ENCODE measurements around the gene GPR137. TPM values are rescaled to one million over a fixed set of nuclear protein-coding genes. Genes with fewer than 3 reads are reported as not detected.
"Not testable (repeated sequence)": the region's sequence is repeated elsewhere in the genome, so short reads cannot be mapped to it uniquely, and the experiment has no call there.

The GPR137 gene
- polyA plus RNA-seq, 3 donors from 2014 or later, result 6.9 to 11.6 (median 7.4) TPM

- Mint-ChIP-seq H3K4me1 (peaks cover 25 to 30% of the 10 kb centered on the region in 2 donors), H3K27me3 (ENCODE audit: low read depth in 3 of 3) (peaks cover 29 to 41% (median 40%) of the 10 kb centered on the region in 3 donors), H3K36me3 (no peaks in the 10 kb centered on the region), H3K9me3 (no peaks in the 10 kb centered on the region), H3K4me3 (peak within 1 kb of the TSS; percentile 65 to 80 (median 72)), H3K27ac (peak within 1 kb of the TSS in 5 of 6 donors; percentile 77 to 87 (median 80))
- peak in 1 of 3 donors; percentile 12 for DNase-seq
Measured at GRCh38 chr11:64299847-64300648, 14.4 kb downstream of the GPR137 start, which contains the start of gene CATSPERZ. CATSPERZ (plus strand) TSS chr11:64300358; CDS start chr11:64300411, 53 bp downstream.

DNA sequence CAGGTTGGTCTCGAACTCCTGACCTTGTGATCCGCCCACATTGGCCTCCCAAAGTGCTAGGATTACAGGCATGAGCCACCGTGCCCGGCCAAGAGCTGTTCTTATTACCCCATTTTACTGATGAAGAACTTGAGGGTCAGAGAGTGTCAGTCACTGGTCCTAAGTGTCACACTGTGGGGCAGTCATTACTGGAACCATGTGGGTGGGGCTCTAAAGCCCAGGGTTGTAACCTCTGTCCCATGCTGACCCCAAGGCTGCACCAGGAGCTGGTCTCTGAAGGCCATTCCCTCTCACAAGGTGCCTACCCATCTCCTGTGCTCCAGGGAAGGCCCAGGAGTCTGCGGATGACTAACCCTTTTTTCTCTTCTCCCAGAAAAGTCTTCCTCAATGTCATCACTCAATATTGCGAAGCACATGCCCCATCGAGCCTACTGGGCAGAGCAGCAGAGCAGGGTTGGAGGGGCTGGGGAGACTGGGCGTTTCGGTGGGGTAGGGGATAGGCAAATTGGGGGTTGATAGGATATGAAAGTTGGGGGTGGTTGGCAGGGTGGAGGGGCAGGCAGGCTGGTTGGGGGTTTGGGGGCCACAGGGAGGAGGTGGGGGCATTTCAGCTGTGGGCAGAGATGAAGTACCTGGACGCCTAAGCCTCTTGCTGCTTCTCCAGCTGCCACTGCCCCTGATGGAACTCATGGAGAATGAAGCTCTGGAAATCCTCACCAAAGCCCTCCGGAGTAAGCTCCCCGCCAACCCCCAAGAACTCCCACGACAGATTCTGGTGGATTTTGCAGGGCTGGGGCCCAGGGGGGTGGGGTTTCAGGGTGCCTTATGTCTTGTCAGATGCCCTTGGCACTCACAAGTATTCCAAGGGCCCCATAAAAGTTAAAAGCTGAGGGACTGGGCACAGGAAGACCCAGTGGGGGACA lies 17.7 kb downstream of the GPR137 start:
- H3K4me1 Mint-ChIP-seq, result peaks cover 38 to 46% of the 10 kb centered on the region in 2 donors
- no peaks in the 10 kb centered on the region for H3K9me3 Mint-ChIP-seq
- DNase-seq, result no peak
- H3K27me3 Mint-ChIP-seq (ENCODE audit: low read depth in 3 of 3), result peaks cover 20 to 34% (median 22%) of the 10 kb centered on the region in 3 donors
- H3K36me3 Mint-ChIP-seq, result peaks cover 0 to 4% (median 0%) of the 10 kb centered on the region in 3 donors
- peak overlapping the region in 4 of 6 donors; percentile 97 to 99 (median 98) for H3K27ac Mint-ChIP-seq
- no peak overlapping the region for H3K4me3 Mint-ChIP-seq

DNA sequence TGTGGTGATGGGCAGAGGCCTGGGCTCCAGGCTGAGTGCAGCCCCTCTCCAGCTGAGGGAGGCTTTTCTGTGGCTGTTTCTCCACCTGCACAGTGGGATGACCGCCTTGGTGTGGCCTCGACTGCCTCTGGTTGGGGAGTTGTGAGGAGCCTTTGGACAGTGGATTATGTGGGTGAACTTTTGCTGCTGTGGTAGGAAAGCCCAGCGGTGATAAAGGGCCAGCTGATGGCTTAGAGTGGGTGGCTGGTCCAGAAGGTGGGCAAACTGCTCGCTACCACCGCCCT lies 18.3 kb downstream of the GPR137 start:
- peaks cover 0 to 4% (median 0%) of the 10 kb centered on the region in 3 donors for H3K36me3 Mint-ChIP-seq
- peak overlapping the region; percentile 90 to 98 (median 94) for H3K4me3 Mint-ChIP-seq
- H3K4me1 Mint-ChIP-seq, result peaks cover 38 to 46% of the 10 kb centered on the region in 2 donors
- H3K27me3 Mint-ChIP-seq (ENCODE audit: low read depth in 3 of 3), result peaks cover 19 to 34% (median 19%) of the 10 kb centered on the region in 3 donors
- peak overlapping the region; percentile 91 to 99 (median 98) for H3K27ac Mint-ChIP-seq
- DNase-seq, result no peak
- H3K9me3 Mint-ChIP-seq, result no peaks in the 10 kb centered on the region

DNA sequence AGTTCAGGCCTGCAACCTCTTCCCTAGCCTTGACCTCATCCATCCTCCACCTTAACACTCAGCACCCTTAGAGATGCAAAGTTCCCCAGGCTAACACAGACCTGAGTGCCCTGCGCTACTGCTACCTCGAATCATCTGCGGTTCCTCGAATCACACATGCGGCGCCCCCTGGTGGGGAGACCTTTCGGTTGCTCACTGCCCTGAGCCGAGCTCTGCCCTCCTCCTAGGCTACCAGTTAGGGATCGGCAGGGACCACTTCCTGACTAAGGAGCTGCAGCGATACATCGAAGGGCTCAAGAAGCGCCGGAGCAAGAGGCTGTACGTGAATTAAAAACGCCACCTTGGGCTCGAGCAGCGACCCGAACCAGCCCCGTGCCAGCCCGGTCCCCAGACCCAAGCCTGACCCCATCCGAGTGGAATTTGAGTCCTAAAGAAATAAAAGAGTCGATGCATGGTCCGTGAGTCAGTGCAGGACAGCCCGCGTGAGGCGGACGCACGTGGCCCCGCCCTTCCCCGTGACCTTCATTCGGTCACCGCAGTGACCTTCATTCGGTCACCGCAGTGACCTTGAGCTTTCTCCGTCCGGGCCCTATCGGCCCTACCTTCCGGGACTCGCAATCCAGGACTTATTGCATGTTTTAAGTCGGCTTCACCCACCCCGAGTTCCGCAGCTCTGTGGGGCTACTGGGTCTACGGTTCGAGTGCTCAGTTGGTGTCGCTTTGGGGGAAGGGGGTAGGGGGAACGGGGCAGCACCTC lies 18.8 kb downstream of the GPR137 start:
- Mint-ChIP-seq H3K36me3 (peaks cover 0 to 4% (median 0%) of the 10 kb centered on the region in 3 donors), H3K9me3 (no peaks in the 10 kb centered on the region), H3K27ac (peak overlapping the region; percentile 91 to 99 (median 98)), H3K4me1 (peaks cover 38 to 45% of the 10 kb centered on the region in 2 donors), H3K27me3 (ENCODE audit: low read depth in 3 of 3) (peaks cover 18 to 34% (median 18%) of the 10 kb centered on the region in 3 donors), H3K4me3 (peak overlapping the region; percentile 90 to 98 (median 94))
- DNase-seq, result peak; percentile 89 to 90 (median 90)

DNA sequence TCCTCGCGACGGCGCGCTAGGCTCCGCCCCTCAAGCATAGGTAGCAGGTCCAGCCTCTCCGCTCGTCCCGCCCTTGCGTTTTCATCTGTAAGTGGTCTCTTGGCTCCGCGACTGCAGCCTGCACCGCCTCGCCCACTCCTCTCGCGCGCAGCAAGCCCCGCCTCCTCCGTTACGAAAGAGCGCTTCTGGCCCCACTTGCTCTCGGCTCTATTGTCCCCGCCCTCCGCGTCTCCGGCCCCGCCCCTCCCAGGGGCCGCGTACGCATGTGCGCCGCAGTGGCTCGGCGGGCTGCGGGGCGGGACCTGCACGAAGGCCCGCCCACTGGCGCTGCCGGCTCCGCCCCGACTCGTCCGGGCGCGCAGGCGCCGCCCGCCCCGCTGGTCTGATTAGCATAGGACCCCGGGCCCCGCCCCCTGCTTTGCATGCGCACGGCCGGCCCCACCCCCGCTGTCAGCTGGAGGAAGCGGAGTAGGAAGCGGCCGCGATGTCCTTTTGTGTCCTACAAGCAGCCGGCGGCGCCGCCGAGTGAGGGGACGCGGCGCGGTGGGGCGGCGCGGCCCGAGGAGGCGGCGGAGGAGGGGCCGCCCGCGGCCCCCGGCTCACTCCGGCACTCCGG lies 19.5 kb downstream of the GPR137 start, which contains the start of gene ESRRA:
ESRRA (plus strand) TSS at position 450 of the 616 bp plus-strand sequence. CDS start 1,656 bp downstream, outside the sequence.
- Mint-ChIP-seq H3K4me1 (peaks cover 37 to 38% of the 10 kb centered on the region in 2 donors), H3K4me3 (peak within 1 kb of the TSS; percentile 94 to 98 (median 95)), H3K36me3 (peaks cover 0 to 4% (median 0%) of the 10 kb centered on the region in 3 donors), H3K27me3 (ENCODE audit: low read depth in 3 of 3) (peaks cover 13 to 28% (median 16%) of the 10 kb centered on the region in 3 donors), H3K9me3 (no peaks in the 10 kb centered on the region), H3K27ac (peak within 1 kb of the TSS; percentile 93 to 99 (median 98))
- DNase-seq, result peak; percentile 99

DNA sequence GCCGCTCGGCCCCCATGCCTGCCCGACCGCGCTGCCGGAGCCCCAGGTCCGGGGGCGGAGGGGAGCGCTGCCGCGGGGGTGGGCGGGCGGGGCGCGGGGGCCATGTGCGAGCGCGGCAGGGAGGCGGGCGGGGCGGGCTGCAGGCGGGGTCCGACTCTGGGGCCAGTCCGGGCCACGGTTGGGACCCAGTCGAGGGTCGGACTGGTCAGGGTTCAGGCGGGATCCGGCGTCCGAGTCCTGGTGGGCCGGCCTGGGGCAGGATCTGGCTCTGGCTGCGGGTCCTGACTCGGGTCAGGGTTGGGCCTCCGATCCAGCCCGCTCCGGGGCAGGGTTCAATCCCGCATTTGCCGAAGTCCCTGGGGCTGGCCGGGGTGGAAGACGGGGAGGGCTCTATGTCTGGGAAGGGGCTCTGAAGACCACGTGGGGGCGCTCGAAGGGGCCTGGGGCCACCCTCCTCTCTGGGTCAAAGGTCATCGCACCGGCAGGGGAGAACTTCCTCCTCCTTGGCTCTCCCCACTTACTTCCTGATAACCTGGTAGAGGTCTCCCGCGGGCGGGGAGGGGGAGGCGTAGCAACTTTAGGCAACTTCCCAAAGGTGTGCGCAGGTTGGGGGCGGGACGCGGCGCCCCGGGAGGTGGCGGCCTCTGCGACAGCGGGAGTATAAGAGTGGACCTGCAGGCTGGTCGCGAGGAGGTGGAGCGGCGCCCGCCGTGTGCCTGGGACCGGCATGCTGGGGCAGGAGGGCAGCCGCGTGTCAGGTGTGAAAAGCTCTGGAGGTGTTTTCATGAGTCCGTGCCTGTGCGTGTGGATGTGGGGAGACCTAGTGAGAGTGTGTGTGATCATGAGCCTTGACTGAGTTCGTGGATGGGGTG lies 20.3 kb downstream of the GPR137 start:
- peak; percentile 59 to 62 (median 60) for DNase-seq
- peak overlapping the region; percentile 91 to 98 (median 94) for H3K4me3 Mint-ChIP-seq
- H3K9me3 Mint-ChIP-seq, result no peaks in the 10 kb centered on the region
- peak overlapping the region; percentile 93 to 98 (median 94) for H3K27ac Mint-ChIP-seq
- peaks cover 32 to 34% of the 10 kb centered on the region in 2 donors for H3K4me1 Mint-ChIP-seq
- H3K36me3 Mint-ChIP-seq, result peaks cover 0 to 4% (median 0%) of the 10 kb centered on the region in 3 donors
- peaks cover 7 to 21% (median 11%) of the 10 kb centered on the region in 3 donors for H3K27me3 Mint-ChIP-seq (ENCODE audit: low read depth in 3 of 3)

DNA sequence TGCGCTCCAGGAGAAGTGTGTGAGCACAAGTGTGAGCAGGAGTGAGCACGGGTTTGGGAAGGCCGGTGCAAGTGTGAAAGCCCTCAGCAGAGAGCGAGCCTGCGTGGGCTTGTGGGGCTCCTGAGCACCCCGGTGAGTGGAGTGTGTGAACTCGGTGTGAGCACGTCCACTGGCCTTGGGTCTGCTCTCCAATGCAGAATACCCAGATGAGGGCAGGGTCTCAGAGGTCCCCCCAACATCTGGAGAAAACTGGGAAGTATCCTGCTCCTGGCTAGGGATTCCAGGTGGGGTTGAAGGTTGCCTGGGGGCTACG lies 20.9 kb downstream of the GPR137 start:
- Mint-ChIP-seq H3K4me1 (peaks cover 30 to 33% of the 10 kb centered on the region in 2 donors), H3K9me3 (no peaks in the 10 kb centered on the region), H3K27ac (peak overlapping the region; percentile 93 to 98 (median 94)), H3K36me3 (peaks cover 0 to 4% (median 0%) of the 10 kb centered on the region in 3 donors), H3K4me3 (peak overlapping the region; percentile 91 to 98 (median 94)), H3K27me3 (ENCODE audit: low read depth in 3 of 3) (peaks cover 7 to 15% (median 10%) of the 10 kb centered on the region in 3 donors)
- no peak for DNase-seq

GRCh38 chr11:64306876-64307622 lies 21.4 kb downstream of the GPR137 start:
- Mint-ChIP-seq H3K4me1 (peaks cover 30 to 33% of the 10 kb centered on the region in 2 donors), H3K27ac (peak overlapping the region in 5 of 6 donors; percentile 93 to 97 (median 93)), H3K4me3 (peak overlapping the region; percentile 91 to 98 (median 94)), H3K9me3 (no peaks in the 10 kb centered on the region), H3K36me3 (peaks cover 0 to 4% (median 0%) of the 10 kb centered on the region in 3 donors), H3K27me3 (ENCODE audit: low read depth in 3 of 3) (peaks cover 5 to 10% (median 10%) of the 10 kb centered on the region in 3 donors)
- DNase-seq, result no peak

DNA sequence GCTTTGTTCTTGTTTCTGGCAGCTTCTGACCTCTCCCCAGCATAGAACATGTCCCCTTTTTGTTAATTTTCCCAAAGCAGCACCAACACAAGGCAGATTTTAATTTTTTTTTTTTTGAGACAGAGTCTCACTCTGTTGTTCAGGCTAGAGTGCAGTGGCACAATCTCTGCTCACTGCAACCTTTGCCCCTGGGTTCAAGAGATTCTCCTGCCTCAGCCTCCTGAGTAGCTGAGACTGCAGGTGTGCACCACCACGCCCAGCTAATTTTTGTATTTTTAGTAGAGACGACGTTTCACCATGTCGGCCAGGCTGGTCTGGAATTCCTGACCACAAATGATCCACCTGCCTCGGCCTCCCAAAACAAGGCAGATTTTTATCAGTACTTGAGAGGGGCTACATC lies 22.1 kb downstream of the GPR137 start:
- DNase-seq; H3K9me3 Mint-ChIP-seq; H3K27me3 Mint-ChIP-seq (ENCODE audit: low read depth in 3 of 3); H3K36me3 Mint-ChIP-seq: not testable (repeated sequence)
- Mint-ChIP-seq H3K27ac (peak overlapping the region; percentile 6 to 69 (median 54)), H3K4me1 (peaks cover 34 to 37% of the 10 kb centered on the region in 2 donors), H3K4me3 (peak overlapping the region; percentile 24 to 59 (median 50))

- H3K4me3 Mint-ChIP-seq, result no peak overlapping the region
Measured at GRCh38 chr11:64312947-64313346, 27.3 kb downstream of the GPR137 start.

DNA sequence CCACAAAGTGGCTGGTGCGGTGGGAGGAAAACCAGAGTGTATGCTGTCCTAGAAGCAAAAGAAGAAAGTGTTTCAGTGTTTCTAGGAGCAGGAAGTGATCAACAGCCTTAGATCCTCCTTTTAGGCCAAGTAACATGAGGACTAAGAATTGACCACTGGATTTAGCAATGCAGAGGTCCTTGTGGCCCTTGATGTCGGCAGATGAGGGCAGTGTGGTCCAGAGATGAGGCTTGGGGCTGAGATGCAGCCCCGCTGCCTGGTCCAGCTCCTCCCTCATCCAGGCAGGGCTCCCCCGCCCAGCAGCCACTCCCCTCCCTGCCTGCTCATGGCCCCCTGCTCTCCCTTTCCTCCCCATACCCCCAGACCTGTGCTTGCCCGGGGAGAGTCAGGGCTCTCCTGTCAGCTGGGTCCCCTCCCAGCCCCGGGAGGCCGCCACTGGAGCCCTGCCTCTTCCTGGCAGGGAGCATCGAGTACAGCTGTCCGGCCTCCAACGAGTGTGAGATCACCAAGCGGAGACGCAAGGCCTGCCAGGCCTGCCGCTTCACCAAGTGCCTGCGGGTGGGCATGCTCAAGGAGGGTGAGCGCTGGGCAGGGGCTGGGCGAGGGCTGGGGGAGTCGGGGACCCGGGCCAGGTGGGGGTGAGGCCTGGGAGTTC lies 28.0 kb downstream of the GPR137 start:
- no peak for DNase-seq
- H3K36me3 Mint-ChIP-seq, result peaks cover 0 to 14% (median 0%) of the 10 kb centered on the region in 3 donors
- no peaks in the 10 kb centered on the region for H3K9me3 Mint-ChIP-seq
- peaks cover 31 to 37% of the 10 kb centered on the region in 2 donors for H3K4me1 Mint-ChIP-seq
- H3K27me3 Mint-ChIP-seq (ENCODE audit: low read depth in 3 of 3), result peaks cover 9 to 17% (median 14%) of the 10 kb centered on the region in 3 donors
- H3K27ac Mint-ChIP-seq, result peak overlapping the region; percentile 19 to 86 (median 46)
- no peak overlapping the region for H3K4me3 Mint-ChIP-seq

More at GRCh38 chr11:64312947-64313346, 27.3 kb downstream of the GPR137 start:
- no peaks in the 10 kb centered on the region for H3K9me3 Mint-ChIP-seq
- no peak for DNase-seq
- peaks cover 25 to 33% of the 10 kb centered on the region in 2 donors for H3K4me1 Mint-ChIP-seq
- peaks cover 0 to 14% (median 0%) of the 10 kb centered on the region in 3 donors for H3K36me3 Mint-ChIP-seq
- peak overlapping the region; percentile 19 to 86 (median 67) for H3K27ac Mint-ChIP-seq
- H3K27me3 Mint-ChIP-seq (ENCODE audit: low read depth in 3 of 3), result peaks cover 7 to 11% (median 8%) of the 10 kb centered on the region in 3 donors
